GM18520 (cell line): Measurements from ENCODE around the gene HEBP1.

Experiments
- ATAC-seq: cut with Tn5 transposase; IDR thresholded peaks from one replicate; pipeline ENCODE4 v1.9.1; 2021; ENCODE audit not compliant: unreplicated experiment

HEBP1 gene

GRCh38 chr12:12954878-12955625 is 45.0 kb downstream of the HEBP1 start:
- ATAC-seq = no peak

GRCh38 chr12:12954356-12954755 is 45.7 kb downstream of the HEBP1 start:
- no peak for ATAC-seq

GRCh38 chr12:12952036-12952435 is 48.0 kb downstream of the HEBP1 start, which contains the start of gene GPRC5D:
TSS of gene GPRC5D (minus strand) at chr12:12952170. CDS start at chr12:12950384, 1,786 bp downstream.
- no peak for ATAC-seq

- ATAC-seq = no peak
Observed at GRCh38 chr12:12951504-12951903, 48.6 kb downstream of the HEBP1 start.

GRCh38 chr12:12947902-12948301 is 52.2 kb downstream of the HEBP1 start:
- no peak for ATAC-seq

- no peak for ATAC-seq
Observed at GRCh38 chr12:12946686-12947355, 53.2 kb downstream of the HEBP1 start.

- no peak for ATAC-seq
Observed at GRCh38 chr12:12945591-12945990, 54.5 kb downstream of the HEBP1 start.

GRCh38 chr12:12943586-12944260 is 56.3 kb downstream of the HEBP1 start:
- no peak for ATAC-seq

GRCh38 chr12:12941450-12942350 is 58.4 kb downstream of the HEBP1 start:
- ATAC-seq = no peak

GRCh38 chr12:12939888-12940287 is 60.2 kb downstream of the HEBP1 start:
- ATAC-seq = no peak

GRCh38 chr12:12938541-12938940 is 61.5 kb downstream of the HEBP1 start:
- no peak for ATAC-seq

- no peak for ATAC-seq
Observed at GRCh38 chr12:12936983-12937491, 63.0 kb downstream of the HEBP1 start.

GRCh38 chr12:12934556-12934955 is 65.5 kb downstream of the HEBP1 start:
- ATAC-seq = no peak

GRCh38 chr12:12933742-12934141 is 66.3 kb downstream of the HEBP1 start:
- ATAC-seq = no peak

- ATAC-seq = no peak
Observed at GRCh38 chr12:12930633-12931219, 69.3 kb downstream of the HEBP1 start.

GRCh38 chr12:12929696-12930095 is 70.4 kb downstream of the HEBP1 start:
- no peak for ATAC-seq

GRCh38 chr12:12927211-12928079 is 72.6 kb downstream of the HEBP1 start:
- no peak for ATAC-seq

GRCh38 chr12:12926571-12927071 is 73.4 kb downstream of the HEBP1 start:
- no peak for ATAC-seq

- no peak for ATAC-seq
Observed at GRCh38 chr12:12925388-12925787, 74.7 kb downstream of the HEBP1 start.
